Epithelial cell of esophagus (primary cell): ENCODE data around the gene DTNBP1.

ENCODE experiments used
- DNase-seq: peaks from one replicate; pipeline ENCODE4 v3.0.0; 2010; ENCODE audit warnings: low read depth
- H3K4me3 ChIP-seq: 2 replicates; pipeline ENCODE4 v1.5.1; 2011; ENCODE audit warnings: mild to moderate bottlenecking, low read length, control low read depth
- CTCF ChIP-seq: IDR thresholded peaks from 2 replicates; pipeline ENCODE4 v1.5.1; 2011; ENCODE audit warnings: low read depth, mild to moderate bottlenecking, low read length, control low read depth, inconsistent platforms; ENCODE audit not compliant: insufficient read depth; ENCODE audit errors: missing control alignments

DTNBP1 gene

GRCh38 chr6:15522026-15522425, 140.8 kb downstream of the DTNBP1 start:
- DNase-seq = no peak
- H3K4me3 ChIP-seq = no peak overlapping the region
- TF ChIP-seq CTCF = no peak

- no peak for DNase-seq
- no peak for TF ChIP-seq CTCF
Measured at GRCh38 chr6:15521582-15521981, 141.2 kb downstream of the DTNBP1 start.

GRCh38 chr6:15520626-15521203, 142.1 kb downstream of the DTNBP1 start:
- no peak for DNase-seq

More at GRCh38 chr6:15521582-15521981, 141.2 kb downstream of the DTNBP1 start:
- no peak overlapping the region for H3K4me3 ChIP-seq

GRCh38 chr6:15519681-15520080, 143.1 kb downstream of the DTNBP1 start:
- DNase-seq = no peak
- H3K4me3 ChIP-seq = no peak overlapping the region
- no peak for TF ChIP-seq CTCF

More at GRCh38 chr6:15520626-15521203, 142.1 kb downstream of the DTNBP1 start:
- H3K4me3 ChIP-seq = no peak overlapping the region
- no peak for TF ChIP-seq CTCF

GRCh38 chr6:15518878-15519277, 143.9 kb downstream of the DTNBP1 start:
- no peak for DNase-seq
- TF ChIP-seq CTCF = no peak
- H3K4me3 ChIP-seq = no peak overlapping the region

GRCh38 chr6:15518057-15518456, 144.8 kb downstream of the DTNBP1 start:
- no peak for DNase-seq
- no peak for TF ChIP-seq CTCF

GRCh38 chr6:15517600-15517999, 145.2 kb downstream of the DTNBP1 start:
- H3K4me3 ChIP-seq = no peak overlapping the region
- TF ChIP-seq CTCF = no peak
- DNase-seq = no peak

More at GRCh38 chr6:15518057-15518456, 144.8 kb downstream of the DTNBP1 start:
- H3K4me3 ChIP-seq = no peak overlapping the region
